Esophagus squamous epithelium (tissue), 4 donors: ENCODE measurements around the gene NFKBIE.

Experiments
- CTCF ChIP-seq, 6 experiments: fragments of 450-650 bp in 4 of 6; fragments of 200-600 bp in 2 of 6; sonication (generic) in 2 of 6; IDR thresholded peaks; one replicate each; pipeline ENCODE4 v1.5.1; 2016 to 2019; ENCODE audit warnings: antibody characterized with exemption in 6 of 6, mild to moderate bottlenecking in 4 of 6, moderate library complexity in 4 of 6
- POLR2A ChIP-seq, 4 donors: fragments of 450-650 bp; IDR thresholded peaks; one replicate each; pipeline ENCODE4 v1.6.1; 2017; ENCODE audit warnings: antibody characterized with exemption in 4 of 4, mild to moderate bottlenecking in 4 of 4, moderate library complexity in 3 of 4

GRCh38 chr6:44271406-44271723 lies 6.0 kb upstream of the NFKBIE start:
- TF ChIP-seq CTCF (IDR thresholded peaks at IDR 0.05) (no peak), POLR2A (IDR thresholded peaks at IDR 0.05) (no peak)
